K562 (cell line): Measurements from ENCODE around the gene SLC2A9. TPM values are rescaled to one million over a fixed set of nuclear protein-coding genes. Genes with fewer than 3 reads are reported as not detected.

ENCODE experiments used
- ATAC-seq: fragments of 200-7000 bp; cut with Tn5 transposase; 3 replicates; pipeline ENCODE4 v1.9.1; 2020; ENCODE audit warnings: moderate library complexity
- BruUV-seq: library from RNA; stranded (reverse); fragments of 400-500 nt; replicated peaks from 2 replicates; lab custom pipeline; 2021; lab: Mats Ljungman, UMichigan
- CTCF ChIA-PET: fragments of 300-600 bp; formaldehyde crosslinking; extraction: SDS; loops from one replicate; lab custom pipeline; 2021; ENCODE audit warnings: low intra/inter-chr PET ratio; lab: Yijun Ruan, JAX
- POLR2A ChIA-PET: fragments of 300-600, 350-650 bp; sonication (Branson Sonifier 250); formaldehyde crosslinking; extraction: SDS; loops from one replicate; lab custom pipeline; 2021; ENCODE audit warnings: antibody characterized with exemption, inconsistent platforms; lab: Yijun Ruan, JAX
- DNase-seq, 4 experiments: peaks; one replicate each; pipeline versions ENCODE4 v3.0.0 to v3.0.0-alpha.2; 2011 to 2018; ENCODE audit warnings: low spot score in 3 of 4, mixed read lengths in 3 of 4; ENCODE audit errors: extremely low read depth in 1 of 4
- FAIRE-seq: peaks from 2 replicates; lab custom pipeline; 2011; peaks lifted over from hg19 to GRCh38; lab: Jason Lieb, UNC
- H2AFZ ChIP-seq: 2 replicates; pipeline ENCODE4 v1.6.0; 2011; ENCODE audit warnings: low read depth, low read length, control low read depth, inconsistent platforms
- H3K27ac ChIP-seq: fragments of 200-600 bp; 3 replicates; pipeline ENCODE4 v1.8.0; 2011; ENCODE audit warnings: low read depth, mild to moderate bottlenecking, control low read depth, inconsistent platforms, low read length, moderate library complexity, mixed read lengths; ENCODE audit errors: extremely low read depth
- H3K27me3 ChIP-seq, 2 experiments: fragments of 300-600 bp in 1 of 2; 2 replicates in 1 of 2; 3 replicates in 1 of 2; pipeline versions ENCODE4 v1.6.0 to v1.8.0; 2011; ENCODE audit warnings: inconsistent platforms in 2 of 2, low read length in 2 of 2, mild to moderate bottlenecking in 1 of 2, mixed read lengths in 1 of 2, moderate library complexity in 1 of 2; ENCODE audit not compliant: control insufficient read depth in 2 of 2, insufficient read depth in 2 of 2
- H3K36me3 ChIP-seq: fragments of 300-600 bp; 3 replicates; pipeline ENCODE4 v1.8.0; 2011; ENCODE audit warnings: mild to moderate bottlenecking, low read length, inconsistent platforms; ENCODE audit not compliant: control insufficient read depth, insufficient read depth
- H3K4me1 ChIP-seq, 2 experiments: fragments of 200-600 bp in 1 of 2; replicated peaks in 1 of 2; 2 replicates in 1 of 2; 3 replicates in 1 of 2; pipeline versions ENCODE4 v1.5.1 to v1.8.0; 2011; ENCODE audit warnings: inconsistent platforms in 2 of 2, low read length in 2 of 2, mild to moderate bottlenecking in 1 of 2, mixed read lengths in 1 of 2, moderate library complexity in 1 of 2; ENCODE audit not compliant: control insufficient read depth in 2 of 2, insufficient read depth in 2 of 2
- H3K4me2 ChIP-seq: 2 replicates; pipeline ENCODE4 v1.6.1; 2011; ENCODE audit warnings: low read length, control low read depth, inconsistent platforms, mixed read lengths; ENCODE audit not compliant: insufficient read depth
- H3K4me3 ChIP-seq: fragments of 200-600 bp; sonication (generic), shearing (Covaris generic); 2 replicates; pipeline ENCODE4 v1.5.1; 2016; ENCODE audit warnings: control low read depth, inconsistent platforms
- H3K79me2 ChIP-seq: fragments of 200-600 bp; 3 replicates; pipeline ENCODE4 v1.8.0; 2011; ENCODE audit warnings: low read length, inconsistent platforms; ENCODE audit not compliant: control insufficient read depth, insufficient read depth
- H3K9ac ChIP-seq, 2 experiments: 2 replicates each; pipeline versions ENCODE4 v1.6.0 to v1.6.1; 2011; ENCODE audit warnings: low read depth in 2 of 2, low read length in 2 of 2, control low read depth in 1 of 2, inconsistent platforms in 1 of 2, mild to moderate bottlenecking in 1 of 2, mixed read lengths in 1 of 2; ENCODE audit not compliant: insufficient read depth in 1 of 2
- H3K9me1 ChIP-seq: one replicate; pipeline ENCODE4 v1.6.0; 2011; ENCODE audit warnings: inconsistent platforms, mild to moderate bottlenecking, low read length, moderate library complexity; ENCODE audit not compliant: control insufficient read depth, insufficient read depth
- H3K9me3 ChIP-seq: replicated peaks from 2 replicates; pipeline ENCODE4 v1.5.1; 2011; ENCODE audit warnings: low read depth, low read length, inconsistent platforms; ENCODE audit not compliant: control insufficient read depth, insufficient read depth
- H4K20me1 ChIP-seq: replicated peaks from 2 replicates; pipeline ENCODE4 v1.6.1; 2011; ENCODE audit warnings: low read length, inconsistent platforms, mixed read lengths; ENCODE audit not compliant: control insufficient read depth, insufficient read depth
- BHLHE40 ChIP-seq: IDR thresholded peaks from 2 replicates; pipeline ENCODE4 v1.6.1; 2011; ENCODE audit warnings: low read length, improper control_type of control experiment
- ZC3H11A ChIP-seq: IDR thresholded peaks from 2 replicates; pipeline ENCODE4 v1.6.1; 2012; ENCODE audit warnings: low read depth, low read length, improper control_type of control experiment
- ZNF280A ChIP-seq: fragments of 450-650 bp; IDR thresholded peaks from 2 replicates; pipeline ENCODE4 v1.6.1; 2018; ENCODE audit warnings: mild to moderate bottlenecking, low read depth; ENCODE audit not compliant: partially characterized antibody
- WGBS: fragments of 100-300 bp; shearing (Covaris generic); methylation state at CpG from one replicate; pipeline ENCODE4 v1.1.6; 2016; ENCODE audit warnings: low coverage, mixed read lengths; ENCODE audit not compliant: insufficient coverage; ENCODE audit errors: missing lambda C conversion rate; 5-methylcytosine and 5-hydroxymethylcytosine counted together
- in situ Hi-C: fragments of 300-500 bp; cut with MboI; formaldehyde crosslinking; loops from 4 replicates; pipeline ENCODE4 v1.15.0; 2018; ENCODE audit warnings: inconsistent platforms, mixed read lengths
- intact Hi-C: fragments of 100-400 bp; cut with micrococcal nuclease; formaldehyde crosslinking; loops from 2 replicates; pipeline ENCODE4 v1.14.2; 2022
- polyA plus RNA-seq, 8 experiments: library from polyadenylated mRNA; depleted of rRNA in 4 of 8; stranded (reverse) in 5 of 8; unstranded in 3 of 8; fragments of >200 nt; fragmentation: Nextera tagmentation in 2 of 8; fragmentation: Illumina TruSeq in 1 of 8; extraction: Ambion mirVana in 2 of 8; extraction: Trizol in 1 of 8; gene quantifications; 2 replicates each; pipeline versions ENCODE4 v1.2.1 to v1.2.3, GENCODE V29; 2011 to 2014; ENCODE audit warnings: inconsistent platforms in 1 of 8, missing spikeins in 1 of 8
- total RNA-seq, 7 experiments: library from RNA; depleted of rRNA in 6 of 7; stranded (reverse); fragments of >200 nt in 6 of 7; fragmentation: Illumina TruSeq in 2 of 7; extraction: Trizol in 2 of 7; gene quantifications; 2 replicates each; pipeline versions ENCODE4 v1.2.1 to v1.2.3, GENCODE V29; 2011 to 2021; ENCODE audit warnings: low replicate concordance in 1 of 7

The SLC2A9 gene
- total and polyA plus RNA-seq, 9 of the 15 experiments (the other 6 are each of a cell fraction or from before 2014, with no cell fraction given), result 0.15 to 1.9 (median 0.76) TPM

GRCh38 chr4:9970399-9971011 lies 50.8 kb downstream of the SLC2A9 start:
- CTCF ChIA-PET, result no interaction called here
- no peaks in the 10 kb centered on the region for H3K36me3 ChIP-seq
- H3K9me3 ChIP-seq, result no peaks in the 10 kb centered on the region
- ATAC-seq (no peak), FAIRE-seq (no peak), DNase-seq (no peak)
- in situ Hi-C loops, result no loop called here
- BruUV-seq, result no TSS peak
- no peaks in the 10 kb centered on the region; a peak in 1 of 5 replicates for H3K4me1 ChIP-seq
- H3K27ac ChIP-seq, result no peak overlapping the region
- no peaks in the 10 kb centered on the region for H3K9me1 ChIP-seq
- intact Hi-C loops, result no loop called here
- H3K9ac ChIP-seq, result no peak overlapping the region
- H2AFZ ChIP-seq, result no peak overlapping the region
- no peak overlapping the region for H3K4me2 ChIP-seq
- H3K4me3 ChIP-seq, result no peak overlapping the region
- 22% methylated on average over 6 of the region's 6 CpGs for WGBS
- H3K27me3 ChIP-seq, result no peaks in the 10 kb centered on the region
- TF ChIP-seq ZC3H11A (no peak), ZNF280A (no peak), BHLHE40 (no peak)
- TF ChIP-seq, all 486 proteins: peak for 0
- H3K79me2 ChIP-seq, result no peaks in the 10 kb centered on the region
- H4K20me1 ChIP-seq, result no peaks in the 10 kb centered on the region
- POLR2A ChIA-PET, result no interaction called here
